ENCODE results near the gene TRIM62.

The TRIM62 gene

GRCh38 chr1:33173091-33173490, 8.8 kb downstream of the TRIM62 start:
- peaks cover 4% of the 10 kb centered on the region for H3K36me3 Mint-ChIP-seq (ENCODE audit: low read depth)
- H3K27ac Mint-ChIP-seq: no peak overlapping the region
- H3K4me1 Mint-ChIP-seq (ENCODE audit: low read depth): peaks cover 6% of the 10 kb centered on the region
- H3K9me3 Mint-ChIP-seq: no peaks in the 10 kb centered on the region
- DNase-seq (ENCODE audit: low spot score): no peak
- H3K4me3 Mint-ChIP-seq: no peak overlapping the region
- H3K27me3 Mint-ChIP-seq (ENCODE audit: low read depth): no peaks in the 10 kb centered on the region

DNA sequence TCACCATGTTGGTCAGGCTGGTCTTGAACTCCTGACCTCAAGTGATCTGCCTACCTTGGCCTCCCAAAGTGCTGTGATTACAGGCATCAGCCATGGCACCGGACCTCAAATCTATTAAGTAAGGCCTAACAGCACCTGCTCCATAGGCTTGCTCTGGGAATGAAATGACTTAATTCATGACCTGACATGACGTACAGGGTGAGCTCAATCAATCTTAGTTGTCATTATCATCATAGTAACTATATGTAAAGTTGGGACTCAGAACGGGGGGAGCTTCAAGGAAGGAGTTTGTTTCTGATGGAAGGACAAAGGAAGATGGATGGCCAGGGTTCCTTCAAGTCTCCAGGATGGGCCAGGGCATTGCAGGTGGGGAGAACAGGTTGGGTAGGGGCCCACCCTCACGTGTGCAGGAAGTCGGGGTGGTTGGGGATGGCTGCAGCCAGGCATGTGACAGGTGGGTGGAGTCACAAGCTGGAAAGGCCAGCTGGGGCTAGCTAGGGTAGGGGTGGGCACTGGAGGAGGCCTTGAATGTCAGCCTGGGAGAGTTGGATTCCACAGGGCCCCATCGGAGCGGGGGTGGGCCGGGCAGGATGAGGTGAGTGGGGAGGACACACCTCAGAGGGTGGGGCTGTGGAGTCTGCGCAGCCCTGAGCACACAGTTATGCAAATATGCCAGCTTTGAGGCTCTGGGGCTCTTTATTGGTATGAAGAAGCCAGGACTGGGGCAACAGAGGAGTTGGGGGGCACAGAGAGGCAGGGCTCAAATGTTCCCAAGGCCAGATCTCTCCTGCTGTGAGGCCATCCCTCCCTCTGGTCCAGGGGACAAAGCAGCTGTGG, 9.6 kb downstream of the TRIM62 start:
- peaks cover 6% of the 10 kb centered on the region for H3K4me1 Mint-ChIP-seq (ENCODE audit: low read depth)

DNA sequence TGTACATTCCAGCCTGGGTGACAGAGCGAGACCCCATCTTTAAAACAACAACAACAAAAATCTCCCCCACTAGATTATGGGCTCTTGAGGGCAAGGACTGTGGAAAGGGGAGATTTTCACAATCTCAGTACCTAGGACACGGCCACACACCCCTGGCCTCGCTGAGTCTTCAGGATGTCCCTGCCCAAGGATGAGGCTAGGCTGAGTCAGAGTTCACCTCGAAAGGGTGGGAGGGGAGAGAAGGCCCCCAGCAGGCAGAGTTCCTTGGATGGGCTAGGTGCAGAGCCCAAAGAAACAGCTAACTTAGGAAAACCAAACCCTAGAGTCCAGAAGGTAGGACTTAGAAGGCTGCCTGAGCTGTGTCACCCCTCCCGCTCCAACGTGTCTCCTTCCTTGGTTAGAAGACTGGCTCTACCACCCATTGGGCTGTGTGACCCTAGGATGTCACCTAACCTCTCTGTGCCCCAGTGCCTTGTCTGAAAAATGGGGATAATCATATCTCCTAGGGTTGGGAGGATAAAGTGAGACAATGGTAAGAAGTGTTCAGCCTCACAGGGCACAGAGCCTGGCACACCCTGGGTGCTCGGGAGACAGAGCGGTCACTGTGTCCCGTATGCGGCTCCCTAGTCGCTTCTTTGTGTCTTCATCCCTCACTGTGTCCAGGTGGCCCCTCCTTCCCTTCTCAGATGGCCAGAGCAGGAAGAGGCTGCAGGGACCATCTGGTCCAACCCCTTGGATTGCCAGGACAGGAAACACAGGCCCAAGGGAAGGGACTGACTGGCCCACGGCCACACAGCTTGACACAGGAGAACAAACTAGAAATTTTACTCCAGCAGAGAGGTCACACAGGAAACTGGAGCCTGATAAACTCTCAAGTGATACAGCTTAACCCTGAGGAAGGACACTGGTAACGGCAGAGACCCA, 11.2 kb downstream of the TRIM62 start:
- Mint-ChIP-seq H3K27ac (no peak overlapping the region), H3K27me3 (ENCODE audit: low read depth) (no peaks in the 10 kb centered on the region), H3K9me3 (no peaks in the 10 kb centered on the region), H3K4me1 (ENCODE audit: low read depth) (peaks cover 6% of the 10 kb centered on the region), H3K36me3 (ENCODE audit: low read depth) (peaks cover 9% of the 10 kb centered on the region), H3K4me3 (no peak overlapping the region)
- no peak for DNase-seq (ENCODE audit: low spot score)

More for the DNA sequence above, 9.6 kb downstream of the TRIM62 start:
- H3K36me3 Mint-ChIP-seq (ENCODE audit: low read depth): peaks cover 8% of the 10 kb centered on the region
- no peak overlapping the region for H3K27ac Mint-ChIP-seq
- no peak for DNase-seq (ENCODE audit: low spot score)
- H3K9me3 Mint-ChIP-seq: no peaks in the 10 kb centered on the region
- no peaks in the 10 kb centered on the region for H3K27me3 Mint-ChIP-seq (ENCODE audit: low read depth)
- H3K4me3 Mint-ChIP-seq: no peak overlapping the region

GRCh38 chr1:33169290-33170055, 12.4 kb downstream of the TRIM62 start:
- H3K4me3 Mint-ChIP-seq: no peak overlapping the region
- no peak for DNase-seq (ENCODE audit: low spot score)
- peaks cover 6% of the 10 kb centered on the region for H3K4me1 Mint-ChIP-seq (ENCODE audit: low read depth)
- peaks cover 9% of the 10 kb centered on the region for H3K36me3 Mint-ChIP-seq (ENCODE audit: low read depth)
- H3K27me3 Mint-ChIP-seq (ENCODE audit: low read depth): no peaks in the 10 kb centered on the region
- no peaks in the 10 kb centered on the region for H3K9me3 Mint-ChIP-seq
- H3K27ac Mint-ChIP-seq: no peak overlapping the region

DNA sequence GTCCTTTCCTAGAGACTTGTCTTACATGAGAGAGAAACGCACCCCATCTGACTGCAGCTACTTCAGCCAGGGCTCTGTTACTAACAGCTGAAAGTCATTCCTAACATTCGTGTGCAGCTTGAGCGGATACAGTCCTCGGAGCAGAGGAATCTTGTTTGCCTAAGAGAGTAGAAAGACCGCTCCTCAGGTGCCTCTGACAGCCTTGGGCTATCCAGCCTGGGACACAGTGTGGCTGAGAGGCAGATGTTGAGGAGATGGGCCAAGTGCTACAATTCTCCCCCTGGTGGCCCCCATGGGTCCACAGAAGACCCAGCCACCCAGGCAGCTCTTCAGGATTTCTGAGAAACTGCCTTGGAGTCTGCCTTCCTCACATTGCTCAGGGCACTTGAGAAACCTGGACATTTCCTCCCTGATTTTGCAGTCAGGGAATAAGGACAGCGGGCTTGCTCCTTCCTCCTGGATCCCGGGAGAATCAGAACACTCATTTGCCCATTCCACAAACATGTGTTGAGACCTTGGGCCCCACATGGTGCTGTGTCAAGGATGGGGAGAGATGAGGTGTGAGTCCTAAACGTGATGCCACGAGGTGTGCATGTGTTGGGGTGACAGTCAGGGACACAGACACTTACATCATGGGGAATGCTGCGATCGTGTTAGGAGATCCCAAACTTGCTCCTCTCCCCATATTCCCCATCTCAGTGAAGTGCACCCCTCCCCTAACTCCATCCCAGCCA, 13.1 kb downstream of the TRIM62 start:
- Mint-ChIP-seq H3K36me3 (ENCODE audit: low read depth) (peaks cover 10% of the 10 kb centered on the region), H3K4me1 (ENCODE audit: low read depth) (peaks cover 6% of the 10 kb centered on the region), H3K27ac (no peak overlapping the region), H3K9me3 (no peaks in the 10 kb centered on the region), H3K4me3 (no peak overlapping the region), H3K27me3 (ENCODE audit: low read depth) (no peaks in the 10 kb centered on the region)
- no peak for DNase-seq (ENCODE audit: low spot score)

DNA sequence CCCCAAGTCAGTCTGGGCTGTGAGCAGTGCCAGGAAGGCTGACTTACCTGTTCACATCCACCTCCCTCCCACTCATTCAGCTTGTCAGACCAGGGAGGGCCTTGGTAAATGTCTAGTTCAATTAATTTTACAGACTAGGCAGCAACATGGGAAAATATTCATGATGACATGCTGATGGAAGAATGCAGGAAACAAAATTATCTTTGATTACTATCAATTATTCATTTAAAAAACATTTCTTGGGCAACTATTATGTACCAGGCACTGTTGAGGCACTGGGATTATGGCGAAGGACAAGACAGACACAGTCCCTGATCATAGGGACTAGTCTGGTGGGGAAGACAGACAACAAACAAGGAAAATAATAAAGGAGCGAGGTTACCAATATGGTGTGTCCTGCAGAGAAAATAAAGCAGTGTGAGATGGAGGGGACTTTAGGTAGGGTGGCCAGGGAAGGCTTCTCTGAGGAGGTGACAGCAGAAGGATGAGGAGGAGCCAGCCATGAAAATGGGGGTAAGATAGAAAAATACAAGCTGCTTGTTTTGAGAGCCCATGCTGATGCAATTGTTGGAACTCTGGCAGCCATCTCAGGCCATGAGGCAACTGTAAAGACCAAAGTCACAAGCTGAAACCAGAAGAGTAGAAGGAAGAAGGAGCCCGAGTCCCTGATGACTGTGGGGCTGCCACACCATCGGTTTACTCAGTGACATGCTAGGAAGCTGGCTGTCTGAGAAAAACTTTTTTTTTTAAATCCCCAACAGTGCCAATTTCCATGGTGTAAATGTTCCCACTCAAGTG, 14.0 kb downstream of the TRIM62 start:
- Mint-ChIP-seq H3K4me3 (no peak overlapping the region), H3K4me1 (ENCODE audit: low read depth) (peaks cover 6% of the 10 kb centered on the region), H3K9me3 (no peaks in the 10 kb centered on the region), H3K27me3 (ENCODE audit: low read depth) (no peaks in the 10 kb centered on the region), H3K36me3 (ENCODE audit: low read depth) (peaks cover 11% of the 10 kb centered on the region), H3K27ac (no peak overlapping the region)
- DNase-seq (ENCODE audit: low spot score): no peak

- Mint-ChIP-seq H3K4me1 (ENCODE audit: low read depth) (no peaks in the 10 kb centered on the region), H3K27me3 (ENCODE audit: low read depth) (no peaks in the 10 kb centered on the region), H3K4me3 (no peak overlapping the region), H3K36me3 (ENCODE audit: low read depth) (peaks cover 7% of the 10 kb centered on the region), H3K9me3 (no peaks in the 10 kb centered on the region), H3K27ac (no peak overlapping the region)
- no peak for DNase-seq (ENCODE audit: low spot score)
These were observed 16.0 kb downstream of the TRIM62 start for GRCh38 chr1:33165809-33166208.

GRCh38 chr1:33165209-33165608, 16.6 kb downstream of the TRIM62 start:
- no peaks in the 10 kb centered on the region for H3K9me3 Mint-ChIP-seq
- peaks cover 7% of the 10 kb centered on the region for H3K36me3 Mint-ChIP-seq (ENCODE audit: low read depth)
- no peaks in the 10 kb centered on the region for H3K4me1 Mint-ChIP-seq (ENCODE audit: low read depth)
- H3K4me3 Mint-ChIP-seq: no peak overlapping the region
- no peak overlapping the region for H3K27ac Mint-ChIP-seq
- no peaks in the 10 kb centered on the region for H3K27me3 Mint-ChIP-seq (ENCODE audit: low read depth)
- no peak for DNase-seq (ENCODE audit: low spot score)

- no peak for DNase-seq (ENCODE audit: low spot score)
- Mint-ChIP-seq H3K4me1 (ENCODE audit: low read depth) (no peaks in the 10 kb centered on the region), H3K9me3 (no peaks in the 10 kb centered on the region), H3K27me3 (ENCODE audit: low read depth) (no peaks in the 10 kb centered on the region), H3K27ac (no peak overlapping the region), H3K36me3 (ENCODE audit: low read depth) (peaks cover 9% of the 10 kb centered on the region), H3K4me3 (no peak overlapping the region)
These were observed 18.0 kb downstream of the TRIM62 start for GRCh38 chr1:33163621-33164519.

DNA sequence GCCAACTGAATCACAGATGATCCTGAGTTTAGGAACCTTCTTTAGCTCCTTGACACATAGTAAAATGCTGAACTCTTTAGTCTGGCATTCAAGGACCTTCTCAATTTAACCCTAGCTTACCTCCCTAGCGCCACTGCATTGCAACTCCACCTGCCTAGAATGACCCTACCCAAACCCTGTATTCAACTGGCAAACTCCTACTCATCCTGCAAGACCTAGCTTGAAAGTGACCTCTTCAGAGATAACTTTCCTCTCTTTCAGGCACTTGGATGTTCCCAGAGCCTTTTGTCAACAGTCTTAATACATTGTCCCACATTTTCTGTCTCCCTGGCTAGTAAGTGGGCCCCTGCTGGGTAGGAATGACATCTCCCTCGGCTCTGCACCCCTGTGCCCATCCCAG, 19.7 kb downstream of the TRIM62 start:
- Mint-ChIP-seq H3K27ac (no peak overlapping the region), H3K27me3 (ENCODE audit: low read depth) (no peaks in the 10 kb centered on the region), H3K4me1 (ENCODE audit: low read depth) (no peaks in the 10 kb centered on the region), H3K9me3 (no peaks in the 10 kb centered on the region), H3K36me3 (ENCODE audit: low read depth) (peaks cover 6% of the 10 kb centered on the region), H3K4me3 (no peak overlapping the region)
- no peak for DNase-seq (ENCODE audit: low spot score)

DNA sequence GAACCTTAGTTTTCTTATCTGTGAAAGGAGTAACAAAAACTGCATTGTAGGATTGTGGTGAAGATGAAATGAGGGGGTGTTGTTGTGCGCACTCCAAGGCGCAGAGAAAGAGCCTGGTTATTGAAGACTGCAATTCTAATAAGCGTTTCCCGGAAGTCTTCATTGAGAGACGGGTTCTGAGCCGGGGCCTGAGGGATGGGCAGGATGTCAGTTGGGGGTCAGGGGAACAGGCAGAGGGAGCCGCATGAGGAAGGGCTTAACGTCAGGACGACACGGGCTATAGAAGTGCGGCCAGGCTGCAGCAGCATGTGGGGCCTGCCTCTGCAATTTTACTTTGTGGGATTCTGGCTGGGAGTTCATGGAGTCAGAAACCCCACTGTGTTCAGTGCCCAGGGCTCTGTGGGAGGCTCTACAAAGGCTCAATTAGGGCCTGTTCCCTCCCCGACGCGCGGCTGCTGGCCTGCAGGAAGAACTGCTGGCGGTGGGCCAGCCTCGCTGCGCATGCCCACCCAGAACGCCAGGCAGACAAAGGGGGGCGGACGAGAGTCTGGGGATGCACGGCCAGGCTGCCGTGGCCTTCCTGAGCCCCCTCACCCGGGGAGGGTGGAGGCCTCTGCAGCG, 20.7 kb downstream of the TRIM62 start:
- no peaks in the 10 kb centered on the region for H3K9me3 Mint-ChIP-seq
- no peak overlapping the region for H3K27ac Mint-ChIP-seq
- H3K27me3 Mint-ChIP-seq (ENCODE audit: low read depth): no peaks in the 10 kb centered on the region
- no peak overlapping the region for H3K4me3 Mint-ChIP-seq
- H3K36me3 Mint-ChIP-seq (ENCODE audit: low read depth): peaks cover 5% of the 10 kb centered on the region
- DNase-seq (ENCODE audit: low spot score): no peak
- H3K4me1 Mint-ChIP-seq (ENCODE audit: low read depth): no peaks in the 10 kb centered on the region

DNA sequence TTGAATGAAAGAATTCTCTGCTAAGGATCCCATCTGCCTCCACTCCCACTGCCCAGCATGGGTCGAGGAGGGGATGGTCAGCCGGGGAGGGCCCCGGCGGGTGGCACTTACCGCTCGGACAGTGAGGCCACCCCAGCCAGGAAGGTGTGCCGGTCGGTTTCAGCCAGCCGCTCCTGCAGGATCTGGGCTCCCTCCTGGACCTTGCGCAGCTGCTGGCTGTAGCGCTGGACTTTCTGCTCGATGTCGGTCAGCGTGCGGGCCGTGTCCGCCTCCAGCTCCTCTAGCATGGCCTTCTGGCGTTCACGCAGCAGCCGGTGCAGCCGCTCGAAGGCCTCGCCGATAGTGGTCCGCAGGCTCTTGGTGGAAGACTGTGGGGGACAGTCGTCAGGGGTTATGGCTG, 22.3 kb downstream of the TRIM62 start:
- H3K4me1 Mint-ChIP-seq (ENCODE audit: low read depth): no peaks in the 10 kb centered on the region
- H3K27me3 Mint-ChIP-seq (ENCODE audit: low read depth): no peaks in the 10 kb centered on the region
- no peak overlapping the region for H3K4me3 Mint-ChIP-seq
- peaks cover 5% of the 10 kb centered on the region for H3K36me3 Mint-ChIP-seq (ENCODE audit: low read depth)
- no peak for DNase-seq (ENCODE audit: low spot score)
- no peaks in the 10 kb centered on the region for H3K9me3 Mint-ChIP-seq
- H3K27ac Mint-ChIP-seq: no peak overlapping the region

Data from T-helper 2 cell treated with Interferon-gamma antibody and Interleukin-4, amounts not matched to agents 5 μg/mL and 100 μg/mL, for 36 hours (primary cell).